ENCODE results near the gene TXLNB.
"Not testable (repeated sequence)": the region's sequence is repeated elsewhere in the genome, so short reads cannot be mapped to it uniquely, and the experiment has no call there.

The TXLNB gene

DNA sequence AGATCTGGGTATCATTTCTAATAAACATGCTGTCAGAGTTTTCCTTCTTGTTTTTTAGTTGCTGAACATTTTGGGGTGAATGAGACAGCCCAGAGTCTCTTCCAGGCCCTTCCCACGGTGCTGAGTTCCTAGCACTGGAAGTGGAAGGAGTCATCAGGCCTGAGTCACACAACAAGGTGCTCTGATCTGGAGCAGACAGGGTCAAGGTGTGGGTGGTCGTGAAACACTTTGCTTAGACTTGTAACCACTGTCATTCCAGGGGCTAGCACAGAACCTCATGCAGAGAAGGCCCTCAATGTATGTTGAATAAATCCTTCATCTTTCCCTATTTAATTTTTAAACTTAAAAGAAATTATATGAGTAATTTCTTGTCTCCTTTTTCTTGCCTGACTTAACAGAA, 60.6 kb downstream of the TXLNB start:
- no peak for DNase-seq

DNA sequence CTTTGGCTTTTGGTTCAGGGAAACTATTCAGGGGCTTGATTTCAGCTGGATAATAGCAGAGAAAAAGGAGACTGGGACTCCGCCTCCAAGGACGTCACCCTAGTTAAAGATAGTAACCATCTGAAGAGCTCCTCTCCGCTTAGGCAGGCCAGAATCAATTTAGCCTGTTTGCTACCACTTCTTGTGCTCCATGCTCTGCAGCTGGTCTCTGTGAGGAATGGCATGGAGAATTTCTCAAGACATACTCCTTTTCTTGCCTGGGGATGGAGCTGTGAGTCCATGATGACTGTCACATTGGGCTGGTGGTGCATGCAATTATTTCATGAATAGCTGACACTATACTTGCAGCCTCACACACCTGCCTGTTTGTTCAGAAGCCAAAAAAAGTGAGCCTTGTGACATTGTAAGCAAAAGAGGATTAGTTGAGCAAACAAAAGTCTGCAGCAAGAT, 61.4 kb downstream of the TXLNB start:
- no peak for DNase-seq

DNA sequence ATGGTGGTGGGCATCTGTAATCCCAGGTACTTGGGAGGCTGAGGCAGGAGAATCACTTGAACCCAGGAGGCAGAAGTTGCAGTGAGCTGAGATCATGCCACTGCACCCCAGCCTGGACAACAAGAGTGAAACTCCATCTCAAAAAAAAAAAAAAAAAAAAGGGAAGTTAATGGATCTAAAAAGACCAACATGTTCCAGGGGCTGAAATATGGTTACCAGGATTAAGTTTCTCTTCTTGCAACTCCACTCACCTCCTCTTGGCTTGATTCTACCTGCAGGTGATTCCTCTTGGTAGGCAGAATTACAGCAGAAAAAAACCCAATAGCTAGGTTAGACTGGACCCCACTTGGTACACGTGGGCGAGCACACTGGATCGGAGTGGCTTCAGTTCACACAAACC, 63.4 kb downstream of the TXLNB start:
- DNase-seq: not testable (repeated sequence)

DNA sequence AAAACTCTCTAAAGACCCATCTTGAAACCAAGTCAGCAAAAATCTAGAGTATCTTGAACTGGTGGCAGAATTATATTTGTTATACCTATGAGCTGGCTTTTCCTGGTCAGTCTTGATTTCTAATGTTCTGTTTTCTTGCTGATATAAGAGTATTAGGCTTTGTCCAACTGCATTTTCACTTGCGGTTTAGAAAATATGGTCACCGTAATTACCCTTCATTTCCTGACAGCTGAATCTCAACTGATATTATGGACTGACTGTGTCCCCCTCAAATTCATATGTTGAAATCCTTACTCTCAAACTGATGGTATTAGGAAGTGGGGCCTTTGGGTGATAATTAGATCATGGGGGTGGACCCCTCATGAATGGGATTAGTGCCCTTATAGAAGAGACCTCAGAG, 72.1 kb downstream of the TXLNB start:
- no peak for DNase-seq

DNA sequence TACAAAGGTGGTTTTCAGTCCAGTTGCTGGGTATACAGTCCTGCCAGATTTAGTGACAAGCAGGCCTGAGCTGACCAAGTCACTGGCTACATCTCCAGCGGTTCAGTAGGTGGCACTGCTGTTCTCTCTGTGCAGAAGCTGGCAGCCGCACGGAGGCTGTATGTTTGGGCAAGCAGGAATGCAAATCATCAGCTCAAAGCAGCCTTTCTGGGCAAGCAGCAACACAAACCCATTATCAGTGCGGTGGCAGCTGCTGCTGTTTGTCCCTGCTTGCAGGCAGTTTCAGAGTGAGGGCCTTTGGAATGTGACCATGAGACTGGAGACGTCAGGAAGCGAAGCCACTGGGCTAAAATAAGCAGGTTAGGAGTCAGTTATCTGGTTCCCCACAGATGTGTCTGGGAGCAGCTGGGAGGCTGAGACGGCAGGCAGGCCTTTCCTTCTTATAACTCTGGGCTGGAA, 72.5 kb downstream of the TXLNB start:
- DNase-seq: no peak

- DNase-seq: not testable (repeated sequence)
These were observed 79.3 kb downstream of the TXLNB start for GRCh38 chr6:139212460-139212859.

GRCh38 chr6:139210766-139211165, 81.0 kb downstream of the TXLNB start:
- not testable (repeated sequence) for DNase-seq

DNA sequence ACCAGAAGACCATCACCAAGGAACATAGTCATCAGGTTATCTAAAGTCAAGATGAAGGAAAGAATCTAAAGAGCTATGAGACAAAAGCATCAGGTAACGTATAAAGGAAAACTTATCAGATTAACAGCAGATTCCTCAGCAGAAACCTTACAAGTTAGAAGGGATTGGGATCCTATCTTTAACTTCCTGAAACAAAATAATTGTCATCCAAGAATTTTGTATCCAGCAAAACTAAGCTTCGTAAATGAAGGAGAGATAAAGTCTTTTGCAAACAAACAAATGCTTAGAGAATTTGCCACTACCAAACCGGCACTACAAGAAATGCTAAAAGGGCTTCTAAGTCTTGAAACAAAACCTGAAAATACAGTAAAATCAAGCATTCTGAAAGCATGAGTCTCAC, 86.0 kb downstream of the TXLNB start:
- DNase-seq: no peak

DNA sequence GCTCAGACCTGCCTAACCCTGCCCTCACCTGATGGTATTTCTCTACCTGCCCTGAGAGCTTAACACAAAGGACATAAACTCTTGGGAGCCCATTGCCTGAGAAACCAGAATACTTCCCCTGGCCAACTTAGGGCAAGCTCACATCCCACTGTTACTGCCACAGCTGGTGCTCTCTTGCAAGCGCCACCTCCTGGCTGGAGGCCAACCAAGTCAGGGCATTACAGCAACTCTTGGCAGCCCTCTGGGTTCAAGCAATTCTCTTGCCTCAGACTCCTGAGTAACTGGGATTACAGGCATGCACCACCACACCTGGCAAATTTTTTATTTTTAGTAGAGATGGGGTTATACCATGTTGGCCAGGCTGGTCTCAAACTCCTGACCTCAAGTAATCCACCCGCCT, 86.8 kb downstream of the TXLNB start:
- no peak for DNase-seq

GRCh38 chr6:139201378-139201777, 90.4 kb downstream of the TXLNB start:
- no peak for DNase-seq

- no peak for DNase-seq
These were observed 93.1 kb downstream of the TXLNB start for GRCh38 chr6:139198529-139199288.

GRCh38 chr6:139194740-139195139, 97.1 kb downstream of the TXLNB start:
- DNase-seq: no peak
